Activated CD4-positive, alpha-beta memory T cell treated with anti-CD3 and anti-CD28 coated beads, Interleukin-2, amount 10 ng/mL, durations not matched to agents 7 days and 5 days (primary cell): Measurements from ENCODE around the gene PTGIR. TPM values are rescaled to one million over a fixed set of nuclear protein-coding genes. Genes with fewer than 3 reads are reported as not detected.

Experiments used
- CTCF ChIA-PET: fragments of 350-600 bp; sonication (Branson Sonifier 250); formaldehyde crosslinking; loops from one replicate; lab custom pipeline; 2021; ENCODE audit warnings: antibody characterized with exemption, inconsistent platforms; lab: Charles Lee
- POLR2A ChIA-PET: fragments of 350-600 bp; sonication (Branson Sonifier 250); formaldehyde crosslinking; loops from one replicate; lab custom pipeline; 2021; ENCODE audit warnings: antibody characterized with exemption; lab: Charles Lee
- DNase-seq: peaks from one replicate; pipeline ENCODE4 v3.0.0-alpha.2; 2020
- H3K27ac Mint-ChIP-seq: one replicate; pipeline ENCODE4 v1.8.0; 2021; ENCODE audit warnings: mild to moderate bottlenecking, mixed read lengths
- H3K27me3 Mint-ChIP-seq: one replicate; pipeline ENCODE4 v1.8.0; 2021; ENCODE audit warnings: mixed read lengths
- H3K36me3 Mint-ChIP-seq: one replicate; pipeline ENCODE4 v1.8.0; 2021; ENCODE audit warnings: low read depth, mixed read lengths
- H3K4me1 Mint-ChIP-seq: one replicate; pipeline ENCODE4 v1.8.0; 2021; ENCODE audit warnings: mixed read lengths
- H3K4me3 Mint-ChIP-seq: one replicate; pipeline ENCODE4 v1.8.0; 2021; ENCODE audit warnings: mild to moderate bottlenecking, mixed read lengths
- H3K9me3 Mint-ChIP-seq: one replicate; pipeline ENCODE4 v1.8.0; 2021; ENCODE audit warnings: mixed read lengths
- total RNA-seq, 2 experiments: library from RNA; stranded (reverse); gene quantifications; one replicate each; pipeline ENCODE4 v1.2.3, GENCODE V29; 2021

The PTGIR gene
- total RNA-seq, 2 experiments from 2014 or later = 5.3 to 5.6 TPM

DNA sequence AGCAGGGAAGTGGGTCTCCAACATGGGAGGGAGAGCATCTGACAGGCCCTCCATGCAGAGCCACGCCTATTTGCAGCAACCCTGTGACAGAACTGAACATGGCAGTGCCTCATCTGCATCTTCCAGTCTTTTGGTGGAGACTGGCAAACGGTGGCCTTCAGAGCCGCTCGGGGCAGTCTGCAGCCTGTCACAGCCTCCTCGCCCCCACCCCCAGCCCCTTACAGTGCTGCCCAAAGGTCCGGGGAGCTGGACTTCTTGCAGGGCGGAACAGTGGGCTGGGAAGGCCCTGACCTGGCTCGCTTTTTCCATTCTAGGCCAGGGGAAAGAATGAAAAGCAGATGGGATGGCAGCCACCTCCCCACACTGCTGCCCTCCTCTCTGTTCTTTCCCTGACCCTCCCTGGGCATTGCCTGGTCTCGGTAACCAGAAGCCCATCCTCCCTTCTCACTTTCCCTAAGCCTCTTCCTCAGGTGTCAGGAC is 21.1 kb downstream of the PTGIR start:
- peaks cover 65% of the 10 kb centered on the region for H3K36me3 Mint-ChIP-seq
- H3K4me3 Mint-ChIP-seq = peak overlapping the region; percentile 100
- peak overlapping the region; percentile 100 for H3K27ac Mint-ChIP-seq
- POLR2A ChIA-PET = interaction anchor here (0.8 to 4.3 kb wide), 4 partner anchors 7 to 140 kb away, joined by 3 to 129 read pairs (median 13); partner anchors contain the start of gene DACT3
- peaks cover 7% of the 10 kb centered on the region for H3K9me3 Mint-ChIP-seq
- peak; percentile 15 for DNase-seq
- CTCF ChIA-PET = interaction anchor here (7.5 kb wide), 1 partner anchor 10 kb away, joined by 99 read pairs; no protein-coding TSS in a partner anchor
- peaks cover 52% of the 10 kb centered on the region for H3K4me1 Mint-ChIP-seq
- H3K27me3 Mint-ChIP-seq = peaks cover 2% of the 10 kb centered on the region

DNA sequence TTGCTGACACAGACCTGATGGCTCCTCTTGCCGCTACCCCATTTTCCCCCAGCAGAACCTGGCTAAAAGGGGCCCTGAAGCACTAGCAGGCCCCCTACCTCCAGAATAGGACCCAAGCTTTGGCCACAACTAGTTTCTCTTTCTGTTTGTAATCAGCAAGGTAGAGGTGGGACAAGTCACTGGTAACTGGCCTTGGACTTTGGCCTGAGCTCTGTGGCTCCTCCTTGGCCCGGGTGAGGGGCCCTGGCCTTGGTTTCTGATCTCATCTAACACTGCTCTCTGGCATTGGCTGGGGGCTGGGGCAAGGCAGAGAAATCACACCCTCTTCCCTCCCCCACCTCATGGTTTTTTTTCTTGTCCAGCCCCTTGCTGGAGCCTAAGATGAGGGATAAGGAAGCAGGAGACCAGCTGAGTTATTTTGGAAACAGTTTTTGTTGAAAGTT is 21.7 kb downstream of the PTGIR start:
- peaks cover 52% of the 10 kb centered on the region for H3K4me1 Mint-ChIP-seq

GRCh38 chr19:46602392-46603194 is 22.3 kb downstream of the PTGIR start:
- Mint-ChIP-seq H3K27ac (peak overlapping the region; percentile 100), H3K36me3 (peaks cover 66% of the 10 kb centered on the region), H3K4me3 (peak overlapping the region; percentile 100), H3K9me3 (peaks cover 16% of the 10 kb centered on the region), H3K4me1 (peaks cover 48% of the 10 kb centered on the region), H3K27me3 (peaks cover 11% of the 10 kb centered on the region)
- peak; percentile 54 for DNase-seq
- ChIA-PET CTCF (interaction anchor here (0.6 to 7.5 kb wide), 3 partner anchors 8 to 59 kb away, joined by 3 to 99 read pairs (median 22); partner anchors contain the start of gene DACT3), POLR2A (interaction anchor here (0.8 to 4.3 kb wide), 18 partner anchors 8 to 506 kb away, joined by 3 to 129 read pairs (median 8); partner anchors contain the start of genes DACT3 and SLC1A5)

More for the DNA sequence above, 21.7 kb downstream of the PTGIR start:
- Mint-ChIP-seq H3K27me3 (peaks cover 7% of the 10 kb centered on the region), H3K9me3 (peaks cover 13% of the 10 kb centered on the region), H3K4me3 (peak overlapping the region; percentile 100), H3K36me3 (peaks cover 66% of the 10 kb centered on the region), H3K27ac (peak overlapping the region; percentile 100)
- DNase-seq = no peak
- ChIA-PET POLR2A (interaction anchor here (0.8 to 4.3 kb wide), 6 partner anchors 8 to 181 kb away, joined by 3 to 129 read pairs (median 9); partner anchors contain the start of gene DACT3), CTCF (interaction anchor here (7.5 kb wide), 1 partner anchor 11 kb away, joined by 99 read pairs; no protein-coding TSS in a partner anchor)

GRCh38 chr19:46601318-46602224 is 23.3 kb downstream of the PTGIR start, which contains the start of gene CALM3:
Gene CALM3, plus strand, starts transcription at chr19:46601330. Its CDS starts 105 bp downstream, at chr19:46601435.
- POLR2A ChIA-PET = interaction anchor here (0.7 to 4.3 kb wide), 30 partner anchors 8 to 1007 kb away, joined by 3 to 129 read pairs (median 5); partner anchors contain the start of genes BICRA, DACT3, FKRP and FOXA3
- H3K9me3 Mint-ChIP-seq = peaks cover 16% of the 10 kb centered on the region
- DNase-seq = no peak
- CTCF ChIA-PET = interaction anchor here (0.6 to 7.5 kb wide), 9 partner anchors 9 to 149 kb away, joined by 3 to 99 read pairs (median 4); partner anchors contain the start of gene DACT3
- H3K4me1 Mint-ChIP-seq = peaks cover 45% of the 10 kb centered on the region
- H3K27ac Mint-ChIP-seq = peak within 1 kb of the TSS; percentile 100
- H3K27me3 Mint-ChIP-seq = peaks cover 12% of the 10 kb centered on the region
- peak within 1 kb of the TSS; percentile 100 for H3K4me3 Mint-ChIP-seq
- peaks cover 56% of the 10 kb centered on the region for H3K36me3 Mint-ChIP-seq

DNA sequence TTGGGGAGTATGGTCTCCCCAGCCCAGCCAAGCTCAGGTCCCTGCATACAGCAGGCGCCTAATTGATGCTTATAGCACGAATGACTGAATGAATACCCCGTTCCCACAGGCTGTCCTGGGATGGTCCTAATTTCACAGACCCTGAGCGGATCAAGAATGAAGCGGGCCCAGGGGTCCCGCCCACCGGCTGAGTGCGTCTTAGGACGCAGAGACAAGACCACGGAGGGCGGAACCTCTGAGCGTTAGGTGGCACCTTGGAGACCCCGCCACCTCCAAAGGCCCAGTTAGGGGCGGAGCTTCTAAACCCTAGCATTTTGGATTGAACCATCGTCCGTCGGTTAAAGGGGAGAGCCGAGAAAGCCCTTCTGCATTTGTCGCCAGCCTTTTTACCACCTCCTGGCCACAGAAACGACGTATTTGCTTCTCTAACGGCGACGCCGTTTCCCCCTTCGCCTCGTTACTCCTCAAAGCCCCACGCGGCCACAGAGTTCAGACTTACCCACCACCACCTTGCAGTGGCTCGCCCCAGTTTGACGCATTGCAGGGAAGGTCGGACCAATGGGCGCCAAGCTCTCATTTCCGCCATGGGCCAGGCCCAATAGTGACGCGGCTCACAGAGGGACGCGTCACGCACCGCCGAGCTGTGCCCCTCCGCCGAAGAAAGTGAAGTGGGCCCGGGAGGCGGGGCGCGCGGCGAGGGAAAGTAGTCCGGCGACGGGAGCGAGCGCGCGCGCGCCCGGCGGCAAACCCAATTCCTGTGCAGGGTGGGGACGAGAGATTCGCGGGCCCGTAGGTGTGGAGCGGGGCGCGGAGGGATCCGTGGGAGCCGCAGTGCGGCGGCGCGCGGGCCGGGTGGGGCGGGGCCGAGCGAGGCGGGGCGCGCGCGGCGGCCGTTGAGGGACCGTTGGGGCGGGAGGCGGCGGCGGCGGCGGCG is 24.2 kb downstream of the PTGIR start:
- Mint-ChIP-seq H3K4me3 (peak overlapping the region; percentile 100), H3K36me3 (peaks cover 48% of the 10 kb centered on the region), H3K27ac (peak overlapping the region; percentile 100), H3K4me1 (peaks cover 38% of the 10 kb centered on the region), H3K27me3 (peaks cover 12% of the 10 kb centered on the region), H3K9me3 (peaks cover 16% of the 10 kb centered on the region)
- DNase-seq = peak; percentile 97
- ChIA-PET CTCF (interaction anchor here (0.9 to 7.5 kb wide), 11 partner anchors 13 to 150 kb away, joined by 3 to 99 read pairs (median 4); partner anchors contain the start of gene DACT3), POLR2A (interaction anchor here (0.7 to 4.3 kb wide), 31 partner anchors 8 to 1008 kb away, joined by 3 to 129 read pairs (median 5); partner anchors contain the start of genes BICRA, DACT3, FKRP and FOXA3)

- Mint-ChIP-seq H3K27me3 (peaks cover 12% of the 10 kb centered on the region), H3K27ac (peak overlapping the region; percentile 100), H3K4me3 (peak overlapping the region; percentile 100), H3K4me1 (peaks cover 34% of the 10 kb centered on the region), H3K9me3 (peaks cover 16% of the 10 kb centered on the region), H3K36me3 (peaks cover 40% of the 10 kb centered on the region)
- ChIA-PET POLR2A (interaction anchor here (0.7 to 4.3 kb wide), 16 partner anchors 8 to 531 kb away, joined by 3 to 129 read pairs (median 8); partner anchors contain the start of genes DACT3 and SAE1), CTCF (interaction anchor here (0.8 to 7.5 kb wide), 10 partner anchors 14 to 76 kb away, joined by 3 to 99 read pairs (median 4); partner anchors contain the start of gene DACT3)
- DNase-seq = no peak
These were observed 25.0 kb downstream of the PTGIR start for GRCh38 chr19:46599716-46600373.

DNA sequence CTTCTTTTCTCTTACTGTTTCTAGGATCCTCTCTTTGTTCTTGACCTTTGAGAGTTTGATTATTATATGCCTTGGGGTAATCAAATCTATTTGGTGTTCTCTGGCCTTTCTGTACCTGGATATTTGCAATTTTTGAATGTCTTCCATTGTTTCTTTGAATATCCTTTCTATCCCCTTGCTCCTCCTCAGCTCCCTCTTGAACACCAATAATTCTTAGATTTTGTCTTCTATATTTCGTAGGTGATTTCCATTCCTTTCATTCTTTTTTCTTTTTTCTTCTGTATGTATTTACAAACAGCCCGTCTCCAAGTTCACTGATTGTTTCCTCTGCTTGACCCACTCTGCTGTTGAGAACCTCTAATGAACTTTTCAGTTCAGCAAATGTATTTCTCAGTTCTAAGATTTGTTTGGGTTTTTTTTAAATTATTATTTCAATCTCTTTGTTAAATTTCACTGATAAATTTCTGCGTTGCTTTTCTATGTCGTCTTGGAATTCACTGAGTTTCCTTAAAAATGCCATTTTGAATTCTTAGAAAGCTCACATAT is 26.4 kb downstream of the PTGIR start:
- Mint-ChIP-seq H3K4me1 (peaks cover 21% of the 10 kb centered on the region), H3K27ac (no peak overlapping the region), H3K9me3 (peaks cover 16% of the 10 kb centered on the region), H3K4me3 (no peak overlapping the region), H3K27me3 (peaks cover 12% of the 10 kb centered on the region), H3K36me3 (peaks cover 37% of the 10 kb centered on the region)
- no peak for DNase-seq
- POLR2A ChIA-PET = interaction anchor here (1.0 kb wide), 1 partner anchor 13 kb away, joined by 3 read pairs; no protein-coding TSS in a partner anchor
- CTCF ChIA-PET = interaction anchor here (1.2 to 7.5 kb wide), 3 partner anchors 16 to 61 kb away, joined by 3 to 99 read pairs (median 3); no protein-coding TSS in a partner anchor

GRCh38 chr19:46596008-46596407 is 28.9 kb downstream of the PTGIR start:
- CTCF ChIA-PET = no interaction called here
- H3K4me3 Mint-ChIP-seq = no peak overlapping the region
- peaks cover 13% of the 10 kb centered on the region for H3K27me3 Mint-ChIP-seq
- H3K36me3 Mint-ChIP-seq = peaks cover 22% of the 10 kb centered on the region
- POLR2A ChIA-PET = no interaction called here
- peaks cover 8% of the 10 kb centered on the region for H3K4me1 Mint-ChIP-seq
- no peak for DNase-seq
- peaks cover 16% of the 10 kb centered on the region for H3K9me3 Mint-ChIP-seq
- H3K27ac Mint-ChIP-seq = no peak overlapping the region

GRCh38 chr19:46591870-46592269 is 33.0 kb downstream of the PTGIR start:
- Mint-ChIP-seq H3K27me3 (peaks cover 1% of the 10 kb centered on the region), H3K27ac (no peak overlapping the region), H3K36me3 (no peaks in the 10 kb centered on the region), H3K9me3 (no peaks in the 10 kb centered on the region), H3K4me3 (no peak overlapping the region), H3K4me1 (no peaks in the 10 kb centered on the region)
- CTCF ChIA-PET = no interaction called here
- POLR2A ChIA-PET = interaction anchor here (0.7 kb wide), 1 partner anchor 9 kb away, joined by 3 read pairs; no protein-coding TSS in a partner anchor
- DNase-seq = no peak

DNA sequence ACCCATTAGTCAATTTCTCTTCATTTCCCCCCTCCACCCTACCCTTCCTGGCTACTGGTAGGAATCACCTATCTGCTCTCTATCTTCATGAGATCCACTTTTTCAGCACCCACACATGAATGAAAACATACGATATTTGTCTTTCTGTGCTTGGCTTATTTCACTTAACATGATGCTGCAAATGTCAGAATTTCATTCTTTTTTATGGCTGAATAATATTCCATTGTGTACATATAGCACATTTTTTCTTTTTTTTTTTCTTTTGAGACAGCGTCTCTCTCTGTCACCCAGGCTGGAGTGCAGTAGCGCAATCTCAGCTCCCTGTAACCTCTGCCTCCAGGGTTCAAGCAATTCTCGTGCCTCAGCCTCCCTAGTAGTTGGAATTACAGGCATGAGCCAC is 33.6 kb downstream of the PTGIR start:
- DNase-seq = no peak
- Mint-ChIP-seq H3K4me3 (no peak overlapping the region), H3K27ac (no peak overlapping the region), H3K9me3 (no peaks in the 10 kb centered on the region), H3K27me3 (peaks cover 1% of the 10 kb centered on the region), H3K4me1 (no peaks in the 10 kb centered on the region), H3K36me3 (no peaks in the 10 kb centered on the region)
- POLR2A ChIA-PET = no interaction called here
- CTCF ChIA-PET = interaction anchor here (1.0 kb wide), 1 partner anchor 48 kb away, joined by 3 read pairs; no protein-coding TSS in a partner anchor
